ENCODE data around the gene ID1. TPM values are rescaled to one million over a fixed set of nuclear protein-coding genes. Genes with fewer than 3 reads are reported as not detected.
"Not testable (repeated sequence)": the region's sequence is repeated elsewhere in the genome, so short reads cannot be mapped to it uniquely, and the experiment has no call there.

The ID1 gene
- polyA plus RNA-seq, 1 donor from 2014 or later: 30.6 TPM

DNA sequence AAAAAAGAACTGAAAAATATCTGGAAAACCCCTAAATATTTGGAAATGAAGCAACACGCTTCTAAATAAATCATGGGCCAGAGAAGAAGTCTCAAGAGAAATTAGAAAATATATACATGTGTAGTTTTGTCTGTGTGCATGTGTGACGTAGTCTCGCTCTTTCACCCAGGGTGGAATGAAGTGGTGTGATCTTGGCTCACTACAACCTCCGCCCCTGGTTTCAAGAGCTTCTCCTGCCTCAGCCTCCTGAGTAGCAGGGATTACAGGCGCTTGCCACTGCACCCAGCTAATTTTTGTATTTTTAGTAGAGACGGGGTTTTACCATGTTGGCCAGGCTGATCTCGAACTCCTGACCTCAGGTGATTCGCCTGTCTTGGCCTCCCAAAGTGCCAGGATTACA lies 21.4 kb downstream of the ID1 start:
- H2AFZ ChIP-seq (ENCODE audit: low read depth, low read length); H3K36me3 ChIP-seq (ENCODE audit: insufficient read depth, low read length); H3K79me2 ChIP-seq (replicated peaks; ENCODE audit: insufficient read depth, low read length); H3K27ac ChIP-seq (ENCODE audit: low read length); H3K9me2 ChIP-seq (ENCODE audit: insufficient read depth, low read length); H3K27me3 ChIP-seq (ENCODE audit: insufficient read depth, low read depth, low read length); H3K4me2 ChIP-seq (ENCODE audit: low read length); H3K4me3 ChIP-seq (ENCODE audit: low read length); H3F3A ChIP-seq (ENCODE audit: insufficient read depth, low read length, poor library complexity, severe bottlenecking); H3K9me3 ChIP-seq (ENCODE audit: low read length); H4K20me1 ChIP-seq (ENCODE audit: insufficient read depth); H3K9ac ChIP-seq (ENCODE audit: low read length): not testable (repeated sequence)

DNA sequence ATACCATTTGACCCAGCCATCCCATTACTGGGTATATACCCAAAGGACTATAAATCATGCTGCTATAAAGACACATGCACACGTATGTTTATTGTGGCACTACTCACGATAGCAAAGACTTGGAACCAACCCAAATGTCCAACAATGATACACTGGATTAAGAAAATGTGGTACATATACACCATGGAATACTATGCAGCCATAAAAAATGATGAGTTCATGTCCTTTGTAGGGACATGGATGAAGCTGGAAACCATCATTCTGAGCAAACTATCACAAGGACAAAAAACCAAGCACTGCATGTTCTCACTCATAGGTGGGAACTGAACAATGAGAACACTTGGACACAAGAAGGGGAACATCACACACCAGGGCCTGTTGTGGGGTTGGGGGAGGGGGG lies 23.0 kb downstream of the ID1 start:
- H3K27me3 ChIP-seq (ENCODE audit: insufficient read depth, low read depth, low read length); H3K4me3 ChIP-seq (ENCODE audit: low read length); H3K27ac ChIP-seq (ENCODE audit: low read length); H3K9ac ChIP-seq (ENCODE audit: low read length); H2AFZ ChIP-seq (ENCODE audit: low read depth, low read length); H3F3A ChIP-seq (ENCODE audit: insufficient read depth, low read length, poor library complexity, severe bottlenecking); H4K20me1 ChIP-seq (ENCODE audit: insufficient read depth); H3K36me3 ChIP-seq (ENCODE audit: insufficient read depth, low read length); H3K79me2 ChIP-seq (replicated peaks; ENCODE audit: insufficient read depth, low read length); H3K9me2 ChIP-seq (ENCODE audit: insufficient read depth, low read length); H3K9me3 ChIP-seq (ENCODE audit: low read length); H3K4me2 ChIP-seq (ENCODE audit: low read length): not testable (repeated sequence)

GRCh38 chr20:31630187-31630790 lies 25.2 kb downstream of the ID1 start:
- Histone ChIP-seq H3K9me3 (ENCODE audit: low read length) (no peaks in the 10 kb centered on the region), H3K27me3 (ENCODE audit: insufficient read depth, low read depth, low read length) (no peaks in the 10 kb centered on the region), H3K4me2 (ENCODE audit: low read length) (no peak overlapping the region), H3K9me2 (ENCODE audit: insufficient read depth, low read length) (no peaks in the 10 kb centered on the region), H3K4me3 (ENCODE audit: low read length) (no peak overlapping the region), H3K36me3 (ENCODE audit: insufficient read depth, low read length) (no peaks in the 10 kb centered on the region), H4K20me1 (ENCODE audit: insufficient read depth) (no peaks in the 10 kb centered on the region), H3K79me2 (replicated peaks; ENCODE audit: insufficient read depth, low read length) (no peaks in the 10 kb centered on the region), H3F3A (ENCODE audit: insufficient read depth, low read length, poor library complexity, severe bottlenecking) (no peaks in the 10 kb centered on the region), H3K9ac (ENCODE audit: low read length) (no peak overlapping the region), H3K27ac (ENCODE audit: low read length) (no peak overlapping the region), H2AFZ (ENCODE audit: low read depth, low read length) (no peak overlapping the region)
- TF ChIP-seq CTCF (IDR thresholded peaks at IDR 0.05; ENCODE audit: poor library complexity, severe bottlenecking): no peak
- TF ChIP-seq RAD21 (conservative IDR thresholded peaks at IDR 0.05): no peak
- no peak for TF ChIP-seq POLR2AphosphoS5 (IDR thresholded peaks at IDR 0.05)
- TF ChIP-seq EP300 (conservative IDR thresholded peaks at IDR 0.05; ENCODE audit: poor library complexity, severe bottlenecking): no peak
- no peak for TF ChIP-seq SMC3 (conservative IDR thresholded peaks at IDR 0.05; ENCODE audit: poor library complexity)
- TF ChIP-seq TAF1 (IDR thresholded peaks at IDR 0.05; ENCODE audit: low read depth): no peak
- no peak for TF ChIP-seq MXI1 (conservative IDR thresholded peaks at IDR 0.05; ENCODE audit: poor library complexity, severe bottlenecking)
- TF ChIP-seq, protein P1, sequence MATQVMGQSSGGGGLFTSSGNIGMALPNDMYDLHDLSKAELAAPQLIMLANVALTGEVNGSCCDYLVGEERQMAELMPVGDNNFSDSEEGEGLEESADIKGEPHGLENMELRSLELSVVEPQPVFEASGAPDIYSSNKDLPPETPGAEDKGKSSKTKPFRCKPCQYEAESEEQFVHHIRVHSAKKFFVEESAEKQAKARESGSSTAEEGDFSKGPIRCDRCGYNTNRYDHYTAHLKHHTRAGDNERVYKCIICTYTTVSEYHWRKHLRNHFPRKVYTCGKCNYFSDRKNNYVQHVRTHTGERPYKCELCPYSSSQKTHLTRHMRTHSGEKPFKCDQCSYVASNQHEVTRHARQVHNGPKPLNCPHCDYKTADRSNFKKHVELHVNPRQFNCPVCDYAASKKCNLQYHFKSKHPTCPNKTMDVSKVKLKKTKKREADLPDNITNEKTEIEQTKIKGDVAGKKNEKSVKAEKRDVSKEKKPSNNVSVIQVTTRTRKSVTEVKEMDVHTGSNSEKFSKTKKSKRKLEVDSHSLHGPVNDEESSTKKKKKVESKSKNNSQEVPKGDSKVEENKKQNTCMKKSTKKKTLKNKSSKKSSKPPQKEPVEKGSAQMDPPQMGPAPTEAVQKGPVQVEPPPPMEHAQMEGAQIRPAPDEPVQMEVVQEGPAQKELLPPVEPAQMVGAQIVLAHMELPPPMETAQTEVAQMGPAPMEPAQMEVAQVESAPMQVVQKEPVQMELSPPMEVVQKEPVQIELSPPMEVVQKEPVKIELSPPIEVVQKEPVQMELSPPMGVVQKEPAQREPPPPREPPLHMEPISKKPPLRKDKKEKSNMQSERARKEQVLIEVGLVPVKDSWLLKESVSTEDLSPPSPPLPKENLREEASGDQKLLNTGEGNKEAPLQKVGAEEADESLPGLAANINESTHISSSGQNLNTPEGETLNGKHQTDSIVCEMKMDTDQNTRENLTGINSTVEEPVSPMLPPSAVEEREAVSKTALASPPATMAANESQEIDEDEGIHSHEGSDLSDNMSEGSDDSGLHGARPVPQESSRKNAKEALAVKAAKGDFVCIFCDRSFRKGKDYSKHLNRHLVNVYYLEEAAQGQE (IDR thresholded peaks at IDR 0.05; ENCODE audit: borderline replicate concordance): no peak

Data from neural cell (in vitro differentiated cells).